Astrocyte (in vitro differentiated cells and primary cell): ENCODE results near the gene PSKH1.
"Not testable (repeated sequence)": the region's sequence is repeated elsewhere in the genome, so short reads cannot be mapped to it uniquely, and the experiment has no call there.

Experiments used
- CTCF ChIP-seq: IDR thresholded peaks from 2 replicates; pipeline ENCODE4 v1.5.1; 2011; ENCODE audit warnings: low read depth, mild to moderate bottlenecking, inconsistent platforms, low read length, moderate library complexity; ENCODE audit not compliant: insufficient read depth
- EZH2 ChIP-seq: IDR thresholded peaks from 2 replicates; pipeline ENCODE4 v1.6.1; 2012; ENCODE audit warnings: mild to moderate bottlenecking, low read length, inconsistent platforms; ENCODE audit not compliant: insufficient read depth

- not testable (repeated sequence) for TF ChIP-seq CTCF, EZH2
These were observed 79.2 kb downstream of the PSKH1 start for GRCh38 chr16:67972285-67972684.
